Muscle layer of colon (tissue), 2 donors: Measurements from ENCODE around the gene SLC34A2.
"Not testable (repeated sequence)": the region's sequence is repeated elsewhere in the genome, so short reads cannot be mapped to it uniquely, and the experiment has no call there.

Experiments
- H3K27ac ChIP-seq: one replicate; pipeline ENCODE4 v1.7.0; 2013; ENCODE audit warnings: low read depth, mild to moderate bottlenecking, low read length, moderate library complexity
- H3K27me3 ChIP-seq, 2 donors: one replicate each; pipeline ENCODE4 v1.7.0; 2013; ENCODE audit warnings: low read length in 2 of 2, mild to moderate bottlenecking in 2 of 2; ENCODE audit not compliant: insufficient read depth in 2 of 2, control insufficient read depth in 1 of 2
- H3K36me3 ChIP-seq: one replicate; pipeline ENCODE4 v1.7.0; 2013; ENCODE audit warnings: mild to moderate bottlenecking, low read length; ENCODE audit not compliant: insufficient read depth
- H3K4me1 ChIP-seq: one replicate; pipeline ENCODE4 v1.7.0; 2013; ENCODE audit warnings: mild to moderate bottlenecking, low read length; ENCODE audit not compliant: insufficient read depth
- H3K4me3 ChIP-seq, 2 donors: one replicate each; pipeline ENCODE4 v1.7.0; 2013; ENCODE audit warnings: low read length in 2 of 2, low read depth in 1 of 2, mild to moderate bottlenecking in 1 of 2, moderate library complexity in 1 of 2
- H3K9ac ChIP-seq: one replicate; pipeline ENCODE4 v1.7.0; 2013; ENCODE audit warnings: low read length
- H3K9me3 ChIP-seq: one replicate; pipeline ENCODE4 v1.7.0; 2013; ENCODE audit warnings: mild to moderate bottlenecking, low read length
- donor health status: abdominal sarcoma.
- donor health status: Adenocarcinoma of cecum.

The SLC34A2 gene, protein sequence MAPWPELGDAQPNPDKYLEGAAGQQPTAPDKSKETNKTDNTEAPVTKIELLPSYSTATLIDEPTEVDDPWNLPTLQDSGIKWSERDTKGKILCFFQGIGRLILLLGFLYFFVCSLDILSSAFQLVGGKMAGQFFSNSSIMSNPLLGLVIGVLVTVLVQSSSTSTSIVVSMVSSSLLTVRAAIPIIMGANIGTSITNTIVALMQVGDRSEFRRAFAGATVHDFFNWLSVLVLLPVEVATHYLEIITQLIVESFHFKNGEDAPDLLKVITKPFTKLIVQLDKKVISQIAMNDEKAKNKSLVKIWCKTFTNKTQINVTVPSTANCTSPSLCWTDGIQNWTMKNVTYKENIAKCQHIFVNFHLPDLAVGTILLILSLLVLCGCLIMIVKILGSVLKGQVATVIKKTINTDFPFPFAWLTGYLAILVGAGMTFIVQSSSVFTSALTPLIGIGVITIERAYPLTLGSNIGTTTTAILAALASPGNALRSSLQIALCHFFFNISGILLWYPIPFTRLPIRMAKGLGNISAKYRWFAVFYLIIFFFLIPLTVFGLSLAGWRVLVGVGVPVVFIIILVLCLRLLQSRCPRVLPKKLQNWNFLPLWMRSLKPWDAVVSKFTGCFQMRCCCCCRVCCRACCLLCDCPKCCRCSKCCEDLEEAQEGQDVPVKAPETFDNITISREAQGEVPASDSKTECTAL

DNA sequence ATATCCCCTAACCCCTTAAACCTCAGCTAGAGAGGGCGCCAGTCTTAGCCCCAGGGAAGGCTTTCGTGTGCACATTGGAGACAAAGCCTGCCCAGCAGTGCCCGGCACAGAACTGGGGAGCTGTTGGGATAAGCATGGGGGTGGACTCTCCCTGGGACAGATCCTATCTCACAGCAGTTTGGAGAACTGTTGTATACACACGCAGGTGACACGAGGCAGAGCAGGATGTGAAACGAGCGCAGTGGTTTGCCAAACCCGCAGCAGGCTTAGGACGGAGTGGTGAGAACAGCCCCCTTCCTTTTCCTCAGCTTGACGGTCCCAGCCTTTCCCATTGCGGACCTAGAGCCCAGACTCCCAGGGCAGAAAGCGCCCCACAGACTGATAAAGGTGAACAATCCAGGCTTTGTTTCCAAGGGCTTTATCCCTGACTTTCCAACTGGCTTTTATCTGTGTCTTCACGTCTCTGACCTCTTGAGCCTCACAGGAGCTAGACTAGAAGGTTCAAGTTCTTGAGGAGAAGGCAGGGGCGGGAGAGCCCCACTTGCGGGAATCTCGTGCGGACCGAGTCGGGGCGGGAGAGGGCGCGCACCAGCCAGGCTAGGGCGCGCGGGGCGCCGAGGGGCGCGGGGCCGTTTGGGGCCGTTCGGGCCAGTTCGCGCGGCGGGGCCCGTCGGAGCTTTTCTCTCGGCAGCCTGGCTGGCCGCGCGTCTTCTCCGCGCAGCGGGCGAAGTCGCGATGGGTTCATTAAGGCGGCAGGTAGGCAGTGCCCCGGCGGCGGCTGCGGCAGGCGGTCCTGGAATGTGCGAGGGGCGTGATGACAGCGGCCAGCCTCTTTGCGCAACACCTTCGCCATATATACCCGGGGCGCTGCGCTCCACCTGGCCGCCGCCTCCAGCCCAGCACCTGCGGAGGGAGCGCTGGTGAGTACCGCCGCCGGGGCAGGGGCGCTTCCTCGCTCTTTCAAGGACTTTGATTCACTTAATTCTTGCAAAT lies at the start of gene SLC34A2:
SLC34A2 (plus strand) TSS at position 881 of the 993 bp plus-strand sequence. CDS start 6,650 bp downstream, outside the sequence.
- H3K4me3 ChIP-seq: no peak within 1 kb of the TSS
- H3K4me1 ChIP-seq: no peaks in the 10 kb centered on the region
- H3K36me3 ChIP-seq: no peaks in the 10 kb centered on the region
- H3K9ac ChIP-seq: no peak within 1 kb of the TSS
- H3K27ac ChIP-seq: no peak within 1 kb of the TSS
- H3K27me3 ChIP-seq: peaks cover 0 to 10% of the 10 kb centered on the region in 2 donors
- H3K9me3 ChIP-seq: no peaks in the 10 kb centered on the region

GRCh38 chr4:25608644-25609043 lies 47.0 kb upstream of the SLC34A2 start:
- H3K9ac ChIP-seq: no peak overlapping the region
- H3K4me1 ChIP-seq: no peaks in the 10 kb centered on the region
- no peaks in the 10 kb centered on the region for H3K9me3 ChIP-seq
- H3K27me3 ChIP-seq: no peaks in the 10 kb centered on the region
- H3K27ac ChIP-seq: no peak overlapping the region
- no peaks in the 10 kb centered on the region for H3K36me3 ChIP-seq
- no peak overlapping the region for H3K4me3 ChIP-seq

GRCh38 chr4:25609976-25610375 lies 45.7 kb upstream of the SLC34A2 start:
- Histone ChIP-seq H3K9me3 (no peaks in the 10 kb centered on the region), H3K27me3 (no peaks in the 10 kb centered on the region), H3K9ac (no peak overlapping the region), H3K4me3 (no peak overlapping the region), H3K4me1 (no peaks in the 10 kb centered on the region), H3K27ac (no peak overlapping the region), H3K36me3 (no peaks in the 10 kb centered on the region)

DNA sequence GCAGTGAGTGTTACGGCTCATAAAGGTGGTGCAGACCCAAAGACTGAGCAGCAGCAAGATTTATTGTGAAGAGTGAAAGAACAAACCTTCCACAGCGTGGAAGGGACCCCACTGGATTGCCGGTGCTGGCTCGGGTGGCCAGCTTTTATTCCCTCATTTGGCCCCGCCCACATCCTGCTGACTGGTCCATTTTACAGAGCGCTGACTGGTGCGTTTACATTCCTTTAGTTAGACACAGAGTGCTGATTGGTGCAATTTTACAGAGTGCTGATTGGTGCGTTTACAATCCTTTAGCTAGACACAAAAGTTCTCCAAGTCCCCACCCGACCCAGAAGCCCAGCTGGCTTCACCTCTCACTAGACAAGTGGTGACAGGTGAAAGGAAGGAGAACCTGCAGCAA lies 42.0 kb upstream of the SLC34A2 start:
- H3K4me1 ChIP-seq, H3K27ac ChIP-seq, H3K4me3 ChIP-seq, H3K27me3 ChIP-seq, H3K9me3 ChIP-seq, H3K36me3 ChIP-seq, H3K9ac ChIP-seq: not testable (repeated sequence)

GRCh38 chr4:25614807-25615206 lies 40.8 kb upstream of the SLC34A2 start:
- no peak overlapping the region for H3K4me3 ChIP-seq
- H3K9ac ChIP-seq: no peak overlapping the region
- H3K9me3 ChIP-seq: no peaks in the 10 kb centered on the region
- H3K4me1 ChIP-seq: no peaks in the 10 kb centered on the region
- H3K36me3 ChIP-seq: no peaks in the 10 kb centered on the region
- no peak overlapping the region for H3K27ac ChIP-seq
- H3K27me3 ChIP-seq: no peaks in the 10 kb centered on the region

GRCh38 chr4:25621027-25621930 lies 34.4 kb upstream of the SLC34A2 start:
- no peaks in the 10 kb centered on the region for H3K4me1 ChIP-seq
- no peak overlapping the region for H3K9ac ChIP-seq
- no peak overlapping the region for H3K27ac ChIP-seq

DNA sequence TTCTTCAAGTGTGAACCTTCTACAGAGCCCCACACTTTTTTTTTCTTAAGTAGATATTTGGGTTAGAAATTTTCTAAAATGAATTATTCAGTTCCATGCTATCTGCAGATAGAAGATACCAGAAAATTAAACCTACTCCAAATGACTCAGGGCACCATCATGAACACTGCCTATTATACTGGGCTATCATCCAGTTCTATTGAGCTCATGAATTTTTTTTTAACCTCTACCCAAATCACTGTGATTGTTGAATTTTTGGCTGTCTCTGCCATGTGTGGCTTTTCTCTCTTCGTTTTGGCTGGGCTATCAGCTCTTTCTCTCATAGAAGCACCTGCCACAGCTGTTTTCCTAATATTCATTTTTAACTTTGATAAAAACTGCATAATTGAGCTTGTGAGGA lies 31.0 kb upstream of the SLC34A2 start:
- Histone ChIP-seq H3K9me3 (no peaks in the 10 kb centered on the region), H3K9ac (no peak overlapping the region), H3K4me3 (no peak overlapping the region), H3K27ac (no peak overlapping the region), H3K36me3 (no peaks in the 10 kb centered on the region), H3K4me1 (no peaks in the 10 kb centered on the region), H3K27me3 (no peaks in the 10 kb centered on the region)

More at GRCh38 chr4:25621027-25621930, 34.4 kb upstream of the SLC34A2 start:
- no peaks in the 10 kb centered on the region for H3K36me3 ChIP-seq
- H3K27me3 ChIP-seq: no peaks in the 10 kb centered on the region
- no peaks in the 10 kb centered on the region for H3K9me3 ChIP-seq
- no peak overlapping the region for H3K4me3 ChIP-seq

DNA sequence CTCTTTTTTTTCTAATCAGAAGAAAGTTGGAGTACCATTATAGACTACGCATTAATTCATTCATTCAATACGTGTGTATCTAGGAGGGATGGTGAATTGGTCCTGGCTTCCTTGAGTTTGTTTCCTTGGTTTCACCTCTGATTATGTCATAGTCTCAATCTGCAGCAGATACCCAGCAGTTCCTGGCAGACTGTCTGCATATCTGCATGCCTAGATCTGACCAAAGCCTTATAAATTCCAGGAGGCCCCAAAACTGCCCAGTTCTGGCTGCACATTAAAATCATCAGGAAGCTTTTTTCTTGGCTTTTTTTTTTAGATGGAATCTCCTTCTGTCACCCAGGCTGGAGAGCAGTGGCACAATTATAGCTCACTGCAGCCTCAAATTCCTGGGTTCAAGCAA lies 27.2 kb upstream of the SLC34A2 start:
- no peaks in the 10 kb centered on the region for H3K4me1 ChIP-seq
- no peaks in the 10 kb centered on the region for H3K27me3 ChIP-seq
- H3K36me3 ChIP-seq: no peaks in the 10 kb centered on the region
- H3K9me3 ChIP-seq: no peaks in the 10 kb centered on the region
- H3K9ac ChIP-seq: no peak overlapping the region
- H3K4me3 ChIP-seq: no peak overlapping the region
- no peak overlapping the region for H3K27ac ChIP-seq

DNA sequence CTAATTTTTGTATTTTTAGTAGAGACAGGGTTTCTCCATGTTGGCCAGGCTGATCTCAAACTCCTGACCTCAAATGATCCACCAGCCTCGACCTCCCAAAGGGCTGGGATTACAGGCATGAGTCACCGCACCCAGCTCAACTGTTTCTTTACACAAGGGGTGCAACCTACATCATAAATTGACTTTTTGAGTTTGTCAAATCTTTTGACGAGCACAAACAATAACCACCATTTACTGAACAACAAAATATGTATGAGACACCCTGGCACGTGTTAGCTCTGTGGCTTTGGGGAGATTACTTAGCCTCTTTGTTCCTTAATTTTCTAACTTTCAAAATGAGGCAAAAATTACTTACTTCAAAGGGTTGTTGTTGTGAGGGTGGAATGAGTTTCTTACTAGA lies 23.5 kb upstream of the SLC34A2 start:
- Histone ChIP-seq H3K36me3 (no peaks in the 10 kb centered on the region), H3K27ac (no peak overlapping the region), H3K9me3 (no peaks in the 10 kb centered on the region), H3K4me1 (no peaks in the 10 kb centered on the region), H3K27me3 (no peaks in the 10 kb centered on the region), H3K4me3 (no peak overlapping the region), H3K9ac (no peak overlapping the region)

DNA sequence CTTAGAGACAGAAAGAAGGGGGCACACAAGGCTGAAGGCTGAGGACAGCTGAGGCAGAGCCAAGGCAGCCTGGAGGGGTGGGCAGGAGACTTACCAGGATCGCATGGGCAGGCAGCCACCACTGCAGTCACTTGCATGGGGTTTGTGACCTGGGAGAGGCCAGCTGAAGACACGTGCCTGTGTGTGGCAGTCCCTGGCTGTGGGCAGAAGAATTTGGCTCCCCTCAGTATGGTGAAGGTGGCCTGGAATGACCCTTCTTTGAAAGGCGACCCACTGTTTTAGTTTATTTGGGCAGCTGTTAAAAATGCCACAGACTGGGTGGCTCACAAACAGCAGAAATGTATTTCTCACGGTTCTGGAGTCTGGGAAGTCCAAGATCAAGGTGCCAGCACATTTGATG lies 22.1 kb upstream of the SLC34A2 start:
- Histone ChIP-seq H3K4me1 (no peaks in the 10 kb centered on the region), H3K9ac (no peak overlapping the region), H3K9me3 (no peaks in the 10 kb centered on the region), H3K4me3 (no peak overlapping the region), H3K27me3 (no peaks in the 10 kb centered on the region), H3K36me3 (no peaks in the 10 kb centered on the region), H3K27ac (no peak overlapping the region)
